H1 (cell line): ENCODE results near the gene STAP2. TPM values are rescaled to one million over a fixed set of nuclear protein-coding genes. Genes with fewer than 3 reads are reported as not detected.
A peak's percentile ranks its signal among the peaks of the same experiment; 100 is the strongest.

Source experiments
- CTCF ChIA-PET: fragments of 300-600 bp; sonication (Branson Sonifier 250); formaldehyde crosslinking; loops from one replicate; lab custom pipeline; 2021; ENCODE audit not compliant: partially characterized antibody; lab: Charles Lee
- POLR2A ChIA-PET: fragments of 300-600 bp; sonication (Branson Sonifier 250); formaldehyde crosslinking; loops from one replicate; lab custom pipeline; 2021; ENCODE audit warnings: inconsistent platforms; ENCODE audit not compliant: partially characterized antibody; lab: Charles Lee
- DNase-seq, 2 experiments: peaks; one replicate each; pipeline versions ENCODE4 v3.0.0 to v3.0.0-alpha.2; 2010 to 2022; ENCODE audit warnings: low spot score in 2 of 2, low read depth in 1 of 2, mixed read lengths in 1 of 2
- FAIRE-seq: peaks from 2 replicates; lab custom pipeline; 2011; peaks lifted over from hg19 to GRCh38; lab: Jason Lieb, UNC
- H2AFZ ChIP-seq: 2 replicates; pipeline ENCODE4 v1.8.1; 2012; ENCODE audit warnings: low read length, inconsistent platforms
- H2AK5ac ChIP-seq: 2 replicates; pipeline ENCODE4 v1.6.1; 2013; ENCODE audit warnings: low read depth, low read length
- H2BK120ac ChIP-seq: replicated peaks from 2 replicates; pipeline ENCODE3; 2013; ENCODE audit warnings: low read depth, low read length, inconsistent platforms
- H2BK12ac ChIP-seq: 2 replicates; pipeline ENCODE4 v1.6.1; 2013; ENCODE audit warnings: low read depth, low read length
- H2BK15ac ChIP-seq: 2 replicates; pipeline ENCODE4 v1.6.1; 2013; ENCODE audit warnings: low read length
- H2BK20ac ChIP-seq: 2 replicates; pipeline ENCODE4 v1.6.1; 2013; ENCODE audit warnings: low read length
- H2BK5ac ChIP-seq: 2 replicates; pipeline ENCODE4 v1.6.1; 2013; ENCODE audit warnings: low read depth, low read length
- H3K14ac ChIP-seq: 2 replicates; pipeline ENCODE4 v1.6.1; 2013; ENCODE audit warnings: inconsistent platforms; ENCODE audit not compliant: insufficient read length
- H3K18ac ChIP-seq: 2 replicates; pipeline ENCODE4 v1.6.1; 2013; ENCODE audit warnings: low read length; ENCODE audit errors: extremely low read depth
- H3K23ac ChIP-seq: 2 replicates; pipeline ENCODE4 v1.6.1; 2013; ENCODE audit warnings: inconsistent platforms; ENCODE audit not compliant: insufficient read length
- H3K23me2 ChIP-seq: 2 replicates; pipeline ENCODE4 v1.6.1; 2013; ENCODE audit warnings: low read depth, low read length
- H3K27ac ChIP-seq: 2 replicates; pipeline ENCODE4 v1.6.1; 2011; ENCODE audit warnings: low read depth, low read length, inconsistent platforms
- H3K27me3 ChIP-seq, 4 experiments: replicated peaks in 1 of 4; 1 replicate in 1 of 4; 2 replicates in 3 of 4; pipeline versions ENCODE4 v1.6.1 to v1.8.1; 2011 to 2013; ENCODE audit warnings: low read length in 3 of 4, mild to moderate bottlenecking in 3 of 4, inconsistent platforms in 2 of 4, mixed read lengths in 2 of 4, moderate library complexity in 1 of 4; ENCODE audit not compliant: control insufficient read depth in 3 of 4, insufficient read depth in 3 of 4; ENCODE audit errors: extremely low read depth in 1 of 4
- H3K36me3 ChIP-seq, 4 experiments: 2 replicates each; pipeline versions ENCODE4 v1.6.1 to v1.8.1; 2011 to 2013; ENCODE audit warnings: mild to moderate bottlenecking in 4 of 4, low read length in 3 of 4, moderate library complexity in 2 of 4, control low read depth in 1 of 4, inconsistent platforms in 1 of 4; ENCODE audit not compliant: insufficient read depth in 4 of 4, control insufficient read depth in 2 of 4
- H3K4ac ChIP-seq: replicated peaks from 2 replicates; pipeline ENCODE3; 2013; ENCODE audit warnings: low read length, low read depth, mixed read lengths, inconsistent platforms; ENCODE audit not compliant: insufficient read length
- H3K4me1 ChIP-seq, 4 experiments: replicated peaks in 1 of 4; 1 replicate in 1 of 4; 2 replicates in 3 of 4; pipeline versions ENCODE4 v1.6.1 to v1.8.1; 2011 to 2013; ENCODE audit warnings: low read length in 3 of 4, inconsistent platforms in 2 of 4, mixed read lengths in 1 of 4; ENCODE audit not compliant: insufficient read depth in 4 of 4, control insufficient read depth in 3 of 4
- H3K4me2 ChIP-seq, 2 experiments: 2 replicates each; pipeline versions ENCODE4 v1.6.1 to v1.8.1; 2011 to 2013; ENCODE audit warnings: low read depth in 2 of 2, low read length in 2 of 2, control low read depth in 1 of 2, inconsistent platforms in 1 of 2, mild to moderate bottlenecking in 1 of 2; ENCODE audit not compliant: insufficient read depth in 1 of 2
- H3K4me3 ChIP-seq, 4 experiments: fragments of 200-600, 300-600 bp in 1 of 4; sonication (generic), shearing (Covaris generic), sonication (Bioruptor Twin) in 1 of 4; 2 replicates each; pipeline versions ENCODE4 v1.5.1 to v1.8.1; 2011 to 2016; ENCODE audit warnings: low read length in 4 of 4, low read depth in 3 of 4, control low read depth in 2 of 4, inconsistent platforms in 2 of 4, mild to moderate bottlenecking in 2 of 4, mixed read lengths in 1 of 4, moderate library complexity in 1 of 4; ENCODE audit not compliant: insufficient read depth in 2 of 4; ENCODE audit errors: extremely low read depth in 1 of 4
- H3K56ac ChIP-seq: replicated peaks from 2 replicates; pipeline ENCODE3; 2013; ENCODE audit warnings: low read depth, mild to moderate bottlenecking, mixed read lengths, low read length, inconsistent platforms; ENCODE audit not compliant: insufficient read length
- H3K79me1 ChIP-seq: 2 replicates; pipeline ENCODE4 v1.6.1; 2013; ENCODE audit warnings: low read depth, low read length, control low read depth
- H3K79me2 ChIP-seq, 2 experiments: 2 replicates each; pipeline versions ENCODE4 v1.6.1 to v1.8.1; 2012 to 2013; ENCODE audit warnings: low read length in 2 of 2, mild to moderate bottlenecking in 2 of 2, inconsistent platforms in 1 of 2; ENCODE audit not compliant: insufficient read depth in 2 of 2, control insufficient read depth in 1 of 2
- H3K9ac ChIP-seq, 4 experiments: replicated peaks in 1 of 4; 1 replicate in 1 of 4; 2 replicates in 3 of 4; pipeline versions ENCODE4 v1.6.1 to v1.8.1; 2011 to 2013; ENCODE audit warnings: low read depth in 3 of 4, low read length in 3 of 4, control low read depth in 2 of 4, mild to moderate bottlenecking in 2 of 4, moderate library complexity in 2 of 4, inconsistent platforms in 1 of 4; ENCODE audit errors: extremely low read depth in 1 of 4
- H3K9me3 ChIP-seq, 2 experiments: 2 replicates each; pipeline versions ENCODE4 v1.6.1 to v1.8.1; 2012 to 2013; ENCODE audit warnings: mild to moderate bottlenecking in 2 of 2, moderate library complexity in 2 of 2, control low read depth in 1 of 2, inconsistent platforms in 1 of 2, low read depth in 1 of 2, low read length in 1 of 2, mixed read lengths in 1 of 2; ENCODE audit not compliant: insufficient read depth in 2 of 2
- H4K20me1 ChIP-seq, 2 experiments: replicated peaks in 1 of 2; 2 replicates each; pipeline versions ENCODE3 to v1.8.1; 2011 to 2013; ENCODE audit warnings: inconsistent platforms in 2 of 2, low read length in 2 of 2, mild to moderate bottlenecking in 1 of 2; ENCODE audit not compliant: insufficient read depth in 2 of 2, control insufficient read depth in 1 of 2
- H4K5ac ChIP-seq: 2 replicates; pipeline ENCODE4 v1.6.1; 2013; ENCODE audit warnings: low read length, low read depth, mixed read lengths, inconsistent platforms; ENCODE audit not compliant: insufficient read length
- H4K8ac ChIP-seq: 2 replicates; pipeline ENCODE4 v1.8.0; 2013; ENCODE audit warnings: mild to moderate bottlenecking, moderate library complexity, low read length, inconsistent platforms; ENCODE audit not compliant: insufficient read depth; ENCODE audit errors: extremely low read depth
- H4K91ac ChIP-seq: replicated peaks from 2 replicates; pipeline ENCODE3; 2013; ENCODE audit warnings: low read length, mixed read lengths, inconsistent platforms; ENCODE audit not compliant: insufficient read length
- ATF3 ChIP-seq: IDR thresholded peaks from 2 replicates; pipeline ENCODE4 v1.6.1; 2011; ENCODE audit warnings: low read depth, mild to moderate bottlenecking, low read length; ENCODE audit not compliant: insufficient read depth
- BRCA1 ChIP-seq: IDR thresholded peaks from 2 replicates; pipeline ENCODE4 v1.6.1; 2012; ENCODE audit warnings: low read depth, low read length, improper control_type of control experiment
- CBX5 ChIP-seq: fragments of 300-800, 300-1000 bp; sonication (generic); IDR thresholded peaks from 2 replicates; pipeline ENCODE4 v1.7.1; 2016; ENCODE audit warnings: antibody characterized with exemption, low read length, low read depth
- CTBP2 ChIP-seq: IDR thresholded peaks from 2 replicates; pipeline ENCODE4 v1.7.0; 2011; ENCODE audit warnings: borderline replicate concordance, mild to moderate bottlenecking, moderate library complexity, mixed read lengths, low read length; ENCODE audit not compliant: insufficient read depth, insufficient read length
- E2F6 ChIP-seq: IDR thresholded peaks from 2 replicates; pipeline ENCODE4 v1.6.1; 2012; ENCODE audit warnings: inconsistent platforms
- KDM4A ChIP-seq: IDR thresholded peaks from one replicate; pipeline ENCODE4 v1.7.1; 2012; ENCODE audit warnings: low read depth, mild to moderate bottlenecking, moderate library complexity, low read length, inconsistent platforms; ENCODE audit not compliant: severe bottlenecking
- KDM5A ChIP-seq: fragments of 200-600 bp; IDR thresholded peaks from 2 replicates; pipeline ENCODE4 v1.7.1; 2012; ENCODE audit warnings: mild to moderate bottlenecking, low read length, inconsistent platforms, mixed read lengths
- RAD21 ChIP-seq, 2 experiments: IDR thresholded peaks in 1 of 2; conservative IDR thresholded peaks in 1 of 2; 2 replicates each; pipeline ENCODE4 v1.6.1; 2011; ENCODE audit warnings: low read depth in 2 of 2, low read length in 2 of 2, improper control_type of control experiment in 1 of 2, inconsistent platforms in 1 of 2, mild to moderate bottlenecking in 1 of 2, moderate library complexity in 1 of 2
- RFX5 ChIP-seq: IDR thresholded peaks from 2 replicates; pipeline ENCODE4 v1.6.1; 2011; ENCODE audit warnings: low read depth, low read length, improper control_type of control experiment, borderline replicate concordance
- SIX5 ChIP-seq: IDR thresholded peaks from 2 replicates; pipeline ENCODE4 v1.6.1; 2011; ENCODE audit warnings: mild to moderate bottlenecking, low read depth, low read length
- SUZ12 ChIP-seq: fragments of 200-600 bp; sonication (generic); IDR thresholded peaks from 2 replicates; pipeline ENCODE4 v1.6.1; 2012; ENCODE audit warnings: mild to moderate bottlenecking, inconsistent platforms, low read length, moderate library complexity, mixed read lengths
- WGBS, 2 experiments: shearing (Covaris generic) in 1 of 2; methylation state at CpG; one replicate each; pipeline versions ENCODE4 v1.1.6 to v1.1.7; 2013 to 2015; ENCODE audit warnings: low lambda C conversion rate in 2 of 2, mixed read lengths in 2 of 2, inconsistent platforms in 1 of 2, low coverage in 1 of 2, missing lambda C conversion rate in 1 of 2; ENCODE audit not compliant: insufficient replicate concordance in 2 of 2, insufficient coverage in 1 of 2, insufficient read length in 1 of 2; ENCODE audit errors: extremely low coverage in 1 of 2, missing lambda C conversion rate in 1 of 2; 5-methylcytosine and 5-hydroxymethylcytosine counted together
- polyA plus RNA-seq, 7 experiments: library from polyadenylated mRNA; depleted of rRNA in 3 of 7; stranded (reverse) in 5 of 7; unstranded in 2 of 7; fragments of >200 nt in 5 of 7; fragments of 200-250 nt in 2 of 7; gene quantifications; 1 replicate in 5 of 7; 2 replicates in 1 of 7; 4 replicates in 1 of 7; pipeline versions ENCODE4 v1.2.1 to v1.2.3, GENCODE V29; 2011 to 2013; ENCODE audit warnings: missing spikeins in 2 of 7, mixed read lengths in 2 of 7
- total RNA-seq: library from RNA; stranded (reverse); fragmentation: NEBNext Ultra II Directional; extraction: Animal tissue kit (Norgen Biotek cat#: 25700); gene quantifications from 2 replicates; pipeline ENCODE4 v1.2.1, GENCODE V29; 2021

The STAP2 gene
- total and polyA plus RNA-seq, 2 of the 8 experiments (the other 6 are each of a cell fraction or from before 2014, with no cell fraction given): 15.3 to 37.3 TPM

- Histone ChIP-seq H3K4me2 (no peak overlapping the region), H4K91ac (peak overlapping the region; percentile 17), H3K4ac (no peak overlapping the region), H3K56ac (no peak overlapping the region), H2AFZ (no peak overlapping the region), H3K18ac (no peak overlapping the region), H3K79me1 (peaks cover 30% of the 10 kb centered on the region), H2BK5ac (peak overlapping the region; percentile 49; the same call in 1 of the 2 replicates), H3K4me1 (peaks cover 0 to 14% (median 9%) of the 10 kb centered on the region in 4 experiments; a peak in 5 of 7 replicates), H2BK20ac (no peak overlapping the region), H3K9ac (no peak overlapping the region), H3K36me3 (peaks cover 6 to 16% (median 7%) of the 10 kb centered on the region in 4 experiments; a peak in 5 of 8 replicates), H3K4me3 (no peak overlapping the region), H2BK120ac (no peak overlapping the region), H3K27ac (no peak overlapping the region), H3K23me2 (no peaks in the 10 kb centered on the region), H3K14ac (no peak overlapping the region), H3K23ac (no peak overlapping the region), H2AK5ac (no peak overlapping the region), H4K20me1 (peaks cover 25 to 45% of the 10 kb centered on the region in 2 experiments), H4K5ac (no peak overlapping the region), H4K8ac (no peak overlapping the region), H3K27me3 (no peaks in the 10 kb centered on the region), H2BK12ac (0 out of 2 replicates have a peak overlapping the region, but pooled peaks have one; percentile 1), H3K9me3 (no peaks in the 10 kb centered on the region), H3K79me2 (peaks cover 0 to 8% of the 10 kb centered on the region in 2 experiments; a peak in 1 of 4 replicates), H2BK15ac (0 out of 2 replicates have a peak overlapping the region, but pooled peaks have one; percentile 61)
- FAIRE-seq (no peak), DNase-seq (peak in 1 of 2 experiments; percentile 38)
- POLR2A ChIA-PET: interaction anchor here (1.2 to 13.0 kb wide), 3 partner anchors 23 to 82 kb away, joined by 3 to 72 read pairs (median 3); partner anchors contain the start of gene MPND
- 90% methylated on average over 12 of the region's 13 CpGs; no CpG with 5 or more reads in 1 of the 2 experiments for WGBS, 2 experiments
- CTCF ChIA-PET: interaction anchor here (0.9 to 2.9 kb wide), 4 partner anchors 8 to 232 kb away, joined by 3 to 18 read pairs (median 6); no protein-coding TSS in a partner anchor
- TF ChIP-seq CBX5 (no peak), RFX5 (no peak), RAD21 (IDR thresholded peaks at IDR 0.05 in 1 of 2, conservative IDR thresholded peaks at IDR 0.05 in 1 of 2; ENCODE audit: low read depth in 2 of 2, low read length in 2 of 2) (no peak), BRCA1 (no peak), KDM4A (no peak), SUZ12 (no peak), ATF3 (no peak), CTBP2 (no peak), E2F6 (no peak), SIX5 (no peak), KDM5A (no peak)
These were observed 29.1 kb upstream of the STAP2 start for GRCh38 chr19:4367781-4368127.
